Epithelial cell of proximal tubule (primary cell): ENCODE measurements around the gene INTS13. TPM values are rescaled to one million over a fixed set of nuclear protein-coding genes. Genes with fewer than 3 reads are reported as not detected.
"Not testable (repeated sequence)": the region's sequence is repeated elsewhere in the genome, so short reads cannot be mapped to it uniquely, and the experiment has no call there.

Source experiments
- DNase-seq: peaks from one replicate; pipeline ENCODE4 v3.0.0-alpha.2; 2011; ENCODE audit warnings: low read depth
- H3K4me3 ChIP-seq: 2 replicates; pipeline ENCODE4 v1.5.1; 2011; ENCODE audit warnings: low read depth, mild to moderate bottlenecking, low read length
- total RNA-seq: library from RNA; depleted of rRNA; stranded (reverse); fragments of >200 nt; gene quantifications from 2 replicates; pipeline ENCODE4 v1.2.3, GENCODE V29; 2015
- TF ChIP-seq, protein P1 (sequence below): conservative IDR thresholded peaks from 2 replicates; pipeline ENCODE4 v1.5.1; 2012; ENCODE audit warnings: low read depth, mild to moderate bottlenecking, low read length

Gene INTS13
- total RNA-seq, 1 donor from 2014 or later: 33.6 TPM

DNA sequence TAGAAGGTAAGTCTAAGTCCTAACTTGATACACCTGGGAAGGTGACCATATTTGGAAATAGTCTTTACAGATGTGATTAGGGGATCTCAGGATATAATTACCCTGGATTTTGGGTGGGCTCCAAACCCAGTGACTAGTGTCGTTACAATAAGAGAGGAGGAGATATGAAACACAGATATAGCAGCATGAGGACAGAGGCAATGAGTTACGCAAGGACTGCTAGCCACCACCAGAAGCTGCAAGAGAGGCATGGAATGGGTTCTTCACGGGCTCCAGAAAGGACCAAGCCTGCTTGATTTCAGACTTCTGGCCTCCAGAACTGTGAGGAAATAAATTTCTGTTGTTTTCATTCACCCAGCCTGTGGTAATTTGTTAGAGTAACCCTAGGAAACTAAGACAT lies 29.1 kb upstream of the INTS13 start:
- DNase-seq: no peak
- no peak overlapping the region for H3K4me3 ChIP-seq
- TF ChIP-seq, protein P1, sequence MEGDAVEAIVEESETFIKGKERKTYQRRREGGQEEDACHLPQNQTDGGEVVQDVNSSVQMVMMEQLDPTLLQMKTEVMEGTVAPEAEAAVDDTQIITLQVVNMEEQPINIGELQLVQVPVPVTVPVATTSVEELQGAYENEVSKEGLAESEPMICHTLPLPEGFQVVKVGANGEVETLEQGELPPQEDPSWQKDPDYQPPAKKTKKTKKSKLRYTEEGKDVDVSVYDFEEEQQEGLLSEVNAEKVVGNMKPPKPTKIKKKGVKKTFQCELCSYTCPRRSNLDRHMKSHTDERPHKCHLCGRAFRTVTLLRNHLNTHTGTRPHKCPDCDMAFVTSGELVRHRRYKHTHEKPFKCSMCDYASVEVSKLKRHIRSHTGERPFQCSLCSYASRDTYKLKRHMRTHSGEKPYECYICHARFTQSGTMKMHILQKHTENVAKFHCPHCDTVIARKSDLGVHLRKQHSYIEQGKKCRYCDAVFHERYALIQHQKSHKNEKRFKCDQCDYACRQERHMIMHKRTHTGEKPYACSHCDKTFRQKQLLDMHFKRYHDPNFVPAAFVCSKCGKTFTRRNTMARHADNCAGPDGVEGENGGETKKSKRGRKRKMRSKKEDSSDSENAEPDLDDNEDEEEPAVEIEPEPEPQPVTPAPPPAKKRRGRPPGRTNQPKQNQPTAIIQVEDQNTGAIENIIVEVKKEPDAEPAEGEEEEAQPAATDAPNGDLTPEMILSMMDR: no peak

DNA sequence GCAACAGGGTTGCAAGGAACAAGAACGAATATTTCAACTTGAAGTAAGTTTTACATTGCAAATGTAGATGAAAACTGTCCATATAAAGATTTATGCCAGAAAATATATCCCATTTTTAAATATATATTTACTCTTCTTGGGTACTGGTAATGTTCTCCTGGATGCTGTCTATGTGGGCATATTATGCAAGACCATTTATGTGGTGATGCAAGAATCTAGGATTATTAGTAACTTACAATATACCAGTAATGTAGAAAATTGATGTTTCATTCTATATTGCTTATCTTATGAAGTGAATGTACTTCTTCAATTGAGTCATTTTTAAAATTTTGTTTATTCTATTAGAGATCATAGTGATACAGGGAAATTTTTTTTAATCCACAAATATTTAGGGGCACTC lies 25.6 kb upstream of the INTS13 start:
- TF ChIP-seq, protein P1: no peak
- no peak for DNase-seq
- H3K4me3 ChIP-seq: no peak overlapping the region

DNA sequence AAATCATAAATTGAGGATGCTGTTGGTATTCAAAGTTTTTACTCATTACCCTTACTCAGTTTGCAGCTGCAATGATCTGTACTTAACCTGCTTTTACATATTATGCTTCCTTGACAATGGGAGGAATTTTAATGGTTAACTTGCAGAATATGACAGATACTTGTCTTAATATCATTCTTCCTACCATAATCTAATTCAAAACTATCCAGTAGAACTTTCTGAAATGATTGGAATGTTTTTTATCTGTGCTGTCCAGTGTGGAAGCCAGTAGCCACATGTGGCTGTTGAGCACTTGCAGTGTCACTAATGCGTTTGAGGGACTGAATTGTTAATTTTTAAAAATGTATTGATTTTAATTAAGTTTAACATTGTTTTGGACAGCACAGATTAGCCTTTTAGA lies 24.0 kb upstream of the INTS13 start:
- TF ChIP-seq, protein P1: no peak

DNA sequence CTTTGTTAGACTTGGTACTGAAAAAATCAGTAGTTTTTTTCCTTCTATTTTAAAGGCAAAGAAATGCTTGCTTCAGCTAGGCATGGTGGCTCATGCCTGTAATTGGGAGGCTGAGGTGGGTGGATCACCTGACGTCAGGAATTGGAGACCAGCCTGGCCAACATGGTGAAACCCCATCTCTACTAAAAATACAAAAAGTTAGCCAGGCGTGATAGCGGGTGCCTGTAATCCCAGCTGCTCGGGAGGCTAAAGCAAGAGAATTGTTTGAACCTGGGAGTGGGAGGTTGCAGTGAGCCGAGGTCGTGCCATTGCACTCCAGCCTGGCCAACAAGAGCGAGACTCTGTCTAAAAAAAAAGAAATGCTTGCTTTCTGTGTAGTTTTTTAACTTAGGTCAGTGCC lies 23.6 kb upstream of the INTS13 start:
- DNase-seq, H3K4me3 ChIP-seq: not testable (repeated sequence)

More for the DNA sequence above, 24.0 kb upstream of the INTS13 start:
- no peak for DNase-seq
- no peak overlapping the region for H3K4me3 ChIP-seq

DNA sequence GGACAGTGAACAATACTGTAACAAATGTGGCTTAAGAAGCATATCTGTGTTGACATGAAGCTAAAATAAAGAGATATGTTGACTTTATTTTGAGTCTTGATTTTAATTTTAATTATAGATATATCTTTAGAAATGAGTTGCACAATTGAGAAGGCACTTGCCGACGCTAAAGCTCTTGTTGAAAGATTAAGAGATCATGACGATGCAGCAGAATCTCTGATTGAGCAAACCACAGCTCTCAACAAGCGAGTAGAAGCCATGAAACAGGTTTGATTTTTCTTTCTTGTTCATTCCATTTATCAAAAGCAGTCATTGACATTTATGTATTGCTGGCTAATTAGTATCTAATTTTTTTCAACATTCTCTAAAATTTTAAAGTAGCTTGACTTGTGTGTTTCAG lies 16.2 kb upstream of the INTS13 start:
- no peak overlapping the region for H3K4me3 ChIP-seq
- TF ChIP-seq, protein P1: no peak
- DNase-seq: no peak

DNA sequence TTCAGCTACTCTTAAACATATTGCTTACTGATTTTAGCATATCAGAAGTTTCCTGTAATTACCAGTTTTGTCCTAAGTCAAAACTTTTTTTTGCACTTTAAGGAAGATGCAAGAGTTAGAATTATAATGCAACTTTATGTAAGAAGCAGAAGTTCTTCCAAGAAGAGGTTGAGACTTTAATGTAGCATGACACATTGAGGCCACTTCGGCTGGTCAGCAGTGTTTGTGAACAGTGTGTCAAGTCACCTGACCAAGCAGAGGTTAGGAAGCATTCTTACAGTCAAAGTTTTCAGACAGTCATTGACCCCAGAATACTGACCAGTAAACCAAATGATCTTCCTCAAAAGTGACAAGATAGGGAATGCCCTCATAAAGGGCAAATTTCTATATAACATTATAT lies 15.7 kb upstream of the INTS13 start:
- TF ChIP-seq, protein P1: no peak
- peak; percentile 38 for DNase-seq
- no peak overlapping the region for H3K4me3 ChIP-seq

DNA sequence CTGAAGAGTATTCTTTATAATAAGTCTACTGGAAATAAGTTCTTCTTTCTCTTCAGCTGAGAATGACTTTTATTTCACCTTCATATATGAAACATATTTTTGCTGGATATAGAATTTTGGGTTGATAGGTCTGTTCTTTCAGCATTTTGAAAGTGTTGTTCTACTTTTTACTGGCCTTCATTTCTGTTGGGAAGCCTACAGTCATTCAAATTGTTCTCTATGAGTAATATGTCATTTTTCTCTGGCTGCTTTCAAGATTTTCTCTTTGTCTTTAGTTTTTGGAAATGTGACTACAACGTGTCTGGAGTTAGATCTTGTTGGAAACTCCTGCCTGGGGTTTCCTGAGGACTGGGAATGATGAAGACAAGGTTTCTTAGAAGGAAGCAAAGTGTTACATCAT lies 10.5 kb upstream of the INTS13 start:
- no peak overlapping the region for H3K4me3 ChIP-seq
- DNase-seq: no peak
- TF ChIP-seq, protein P1: no peak

DNA sequence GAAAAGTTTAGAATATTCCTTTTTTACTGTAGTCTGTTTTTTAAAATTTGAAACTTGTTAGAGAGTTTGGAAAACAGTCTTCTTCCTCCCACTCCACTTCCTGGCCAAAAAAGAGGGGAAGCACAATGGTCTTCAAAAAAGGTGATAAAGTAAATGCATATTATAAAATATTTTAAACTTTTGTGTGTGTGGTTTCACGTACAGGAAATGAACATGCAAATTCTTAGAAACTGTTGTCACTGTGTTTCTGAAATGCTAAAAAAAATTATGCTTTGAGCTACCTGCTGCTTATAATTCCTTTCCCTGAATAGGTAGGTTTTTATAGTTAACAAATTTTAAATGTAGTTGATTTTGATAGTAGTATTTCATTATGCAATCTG lies 3.4 kb upstream of the INTS13 start:
- TF ChIP-seq, protein P1: no peak
- no peak overlapping the region for H3K4me3 ChIP-seq
- DNase-seq: no peak
